ENCODE results near the gene AAGAB.
"Not testable (repeated sequence)": the region's sequence is repeated elsewhere in the genome, so short reads cannot be mapped to it uniquely, and the experiment has no call there.

Gene AAGAB, protein sequence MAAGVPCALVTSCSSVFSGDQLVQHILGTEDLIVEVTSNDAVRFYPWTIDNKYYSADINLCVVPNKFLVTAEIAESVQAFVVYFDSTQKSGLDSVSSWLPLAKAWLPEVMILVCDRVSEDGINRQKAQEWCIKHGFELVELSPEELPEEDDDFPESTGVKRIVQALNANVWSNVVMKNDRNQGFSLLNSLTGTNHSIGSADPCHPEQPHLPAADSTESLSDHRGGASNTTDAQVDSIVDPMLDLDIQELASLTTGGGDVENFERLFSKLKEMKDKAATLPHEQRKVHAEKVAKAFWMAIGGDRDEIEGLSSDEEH

DNA sequence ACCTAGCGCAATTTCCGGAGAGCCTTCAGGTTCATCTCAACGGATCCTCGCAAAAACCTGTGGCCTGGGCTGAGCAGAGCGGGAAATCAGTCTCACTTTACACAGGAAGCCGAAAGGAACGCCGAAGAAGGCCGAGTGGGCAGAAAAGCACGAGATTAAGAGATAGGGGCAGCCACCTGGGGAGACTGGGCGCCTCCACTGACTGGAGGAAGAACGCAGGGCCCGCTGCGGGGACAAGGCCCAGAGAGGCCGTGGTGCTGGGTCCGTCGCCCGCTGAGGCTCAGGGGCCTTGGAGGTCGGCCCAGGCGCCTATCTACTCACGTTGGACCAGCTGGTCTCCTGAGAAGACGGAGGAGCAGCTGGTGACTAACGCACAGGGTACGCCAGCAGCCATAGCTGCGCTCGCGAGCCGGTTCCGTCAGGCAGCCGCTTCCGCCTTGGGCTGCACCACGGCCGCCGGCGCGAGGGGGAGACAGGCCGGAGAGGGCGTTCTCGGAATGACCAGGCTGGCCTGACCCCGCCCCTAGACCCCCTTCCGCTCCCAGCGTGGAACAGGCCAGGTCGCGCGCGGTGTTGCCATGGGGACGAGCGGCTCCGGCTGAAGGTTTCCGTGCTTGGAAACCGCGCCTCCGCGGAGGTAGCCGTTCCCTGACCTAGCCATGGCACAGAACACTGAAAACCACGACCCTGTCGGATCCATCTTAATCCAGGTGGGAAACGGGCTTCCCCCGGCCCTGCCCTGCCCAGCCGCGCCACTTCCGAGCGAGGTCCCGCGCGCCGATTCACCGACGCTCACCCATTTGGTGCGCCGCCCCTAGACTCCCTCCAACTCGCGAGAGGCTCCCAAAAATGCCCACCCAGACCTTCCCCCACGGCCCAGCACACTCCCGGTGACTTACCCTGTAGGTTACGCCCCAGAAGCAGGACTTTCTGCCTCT, at the start of gene AAGAB, which contains the start of gene IQCH:
AAGAB (minus strand) TSS at position 424 of the 938 bp plus-strand sequence; CDS start at position 394, 30 bp downstream.
IQCH (plus strand) TSS at position 549 of the 938 bp plus-strand sequence; CDS start at position 660, 111 bp downstream.
- DNase-seq: peak; percentile 93 to 95

DNA sequence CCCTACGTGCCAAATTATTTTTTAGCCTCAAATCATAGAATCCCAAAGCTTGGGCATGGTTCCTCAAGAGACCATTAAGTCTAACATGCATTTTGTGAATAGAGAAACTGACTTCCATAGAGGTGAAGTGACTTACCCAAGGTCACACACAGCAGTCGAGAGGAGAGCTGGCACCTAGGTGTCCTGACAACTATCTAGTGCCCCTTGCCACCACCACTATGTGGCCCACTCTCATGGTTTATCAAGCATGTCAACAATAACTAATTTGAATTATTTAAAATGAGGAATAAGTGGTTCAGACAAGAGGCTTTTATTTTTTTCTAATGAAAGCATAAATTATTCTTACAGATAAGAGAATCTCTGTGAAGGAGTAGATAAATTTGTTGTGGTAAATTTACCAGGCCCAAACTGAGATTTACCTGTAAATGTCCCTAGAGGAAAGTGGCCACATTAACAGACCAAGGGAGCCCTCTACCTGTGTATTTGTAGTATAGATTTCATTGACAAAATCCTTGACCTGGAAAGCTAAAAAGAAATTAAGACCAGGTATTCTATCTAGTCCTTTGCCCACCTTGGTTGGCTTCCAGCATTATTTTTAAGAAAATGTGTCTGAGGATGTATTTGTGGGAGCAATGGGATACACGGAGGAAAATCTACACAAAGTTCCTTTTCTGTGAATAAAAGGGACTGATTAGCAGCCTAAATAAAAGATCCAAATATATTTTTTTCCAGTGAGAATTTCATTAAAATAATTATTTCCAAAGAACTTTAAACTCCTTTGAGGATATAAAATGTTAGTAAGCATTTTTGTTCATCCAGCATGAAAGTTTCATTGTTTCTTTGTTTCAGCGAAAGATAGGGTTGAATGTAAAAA, 49.3 kb upstream of the AAGAB start:
- peak; percentile 34 to 49 for DNase-seq

DNA sequence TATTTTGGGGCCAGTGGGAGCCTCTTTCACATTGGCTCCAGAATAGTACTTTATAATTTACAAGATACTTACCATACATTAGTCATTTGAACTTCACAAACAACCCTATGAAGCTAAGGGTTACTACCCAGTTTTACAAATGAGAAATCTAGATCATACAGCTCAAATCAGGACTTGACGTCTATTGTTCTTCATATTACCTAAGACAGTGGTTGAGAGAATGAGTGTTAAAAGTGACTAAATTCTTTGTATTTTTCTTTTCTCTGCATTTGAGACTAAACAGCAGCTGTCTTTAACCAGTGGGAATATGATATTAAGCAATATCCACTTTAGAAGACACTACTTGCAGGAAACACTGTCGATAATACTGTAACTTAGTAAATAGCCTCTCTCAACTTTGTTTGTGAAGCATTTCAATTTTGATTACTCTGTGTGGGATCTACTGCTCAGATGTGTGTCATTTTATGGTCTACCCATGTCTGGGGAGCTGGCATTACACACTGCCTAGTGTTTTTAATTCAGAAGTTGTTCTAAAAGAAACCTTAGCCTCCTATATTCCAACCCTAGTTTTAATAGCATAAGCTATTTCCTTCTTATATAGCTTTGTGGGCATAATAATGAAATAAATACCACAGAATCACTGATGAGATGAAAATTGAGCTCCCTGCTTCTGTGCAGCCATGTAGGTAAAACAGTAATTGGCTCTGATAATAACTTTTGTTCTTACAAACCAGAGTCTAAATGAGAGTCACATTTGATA, 46.0 kb upstream of the AAGAB start:
- DNase-seq: no peak

DNA sequence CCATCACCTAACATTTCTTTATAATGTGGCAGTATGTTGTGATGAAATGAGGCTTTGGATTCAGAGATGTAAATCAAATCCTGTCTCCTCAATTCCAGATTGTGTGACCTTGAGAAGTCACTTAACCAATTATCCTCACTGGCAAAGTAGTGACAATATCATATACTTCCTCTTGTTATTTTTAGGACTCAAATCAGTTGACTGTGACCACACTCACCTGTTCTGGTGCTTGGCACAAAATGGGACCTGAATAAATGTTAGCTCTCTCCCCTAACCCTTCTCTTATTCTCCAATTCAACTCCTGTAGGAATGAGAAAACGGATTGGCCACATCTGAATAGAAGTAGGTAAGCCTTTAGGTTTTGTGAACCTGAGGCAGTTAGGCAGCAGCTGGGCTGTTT, 42.2 kb upstream of the AAGAB start:
- no peak for DNase-seq

DNA sequence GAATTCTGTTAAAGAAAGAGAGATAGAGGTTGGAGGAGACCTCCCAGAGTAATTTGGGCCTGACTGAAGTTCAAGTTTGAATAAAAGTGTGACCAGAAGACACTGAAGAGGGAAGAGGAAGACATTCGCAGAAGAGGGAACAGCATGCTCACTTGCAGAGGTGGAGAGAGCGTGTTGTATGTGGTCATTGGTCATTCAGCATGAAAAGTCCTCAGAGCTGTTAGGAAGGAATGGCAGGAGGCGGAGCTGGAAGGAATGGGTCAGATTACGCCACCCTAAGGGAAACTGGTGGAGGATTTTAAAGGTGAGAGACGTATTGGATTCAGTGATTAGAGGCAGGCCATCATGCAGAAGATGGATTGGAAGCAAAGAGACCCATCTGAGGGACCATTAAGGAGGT, 41.7 kb upstream of the AAGAB start:
- no peak for DNase-seq

DNA sequence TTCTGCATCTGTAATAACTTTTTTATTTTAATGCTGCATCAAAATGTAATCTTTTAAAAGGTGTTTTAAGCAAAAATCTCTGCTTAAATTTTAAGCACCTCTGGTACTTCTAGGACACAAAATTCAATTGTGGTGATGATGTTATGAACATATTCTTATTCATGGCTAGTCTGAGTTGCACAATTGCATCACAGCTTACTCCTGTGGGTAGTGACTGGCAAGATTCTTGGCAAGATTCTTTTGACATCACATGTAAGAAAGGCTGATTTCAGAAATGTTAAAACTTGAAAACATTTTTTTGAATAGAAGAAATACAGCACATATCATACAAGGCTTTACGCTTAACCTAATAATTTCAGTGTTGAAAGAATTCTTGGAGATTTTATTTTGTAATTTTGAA, 35.9 kb upstream of the AAGAB start:
- no peak for DNase-seq

DNA sequence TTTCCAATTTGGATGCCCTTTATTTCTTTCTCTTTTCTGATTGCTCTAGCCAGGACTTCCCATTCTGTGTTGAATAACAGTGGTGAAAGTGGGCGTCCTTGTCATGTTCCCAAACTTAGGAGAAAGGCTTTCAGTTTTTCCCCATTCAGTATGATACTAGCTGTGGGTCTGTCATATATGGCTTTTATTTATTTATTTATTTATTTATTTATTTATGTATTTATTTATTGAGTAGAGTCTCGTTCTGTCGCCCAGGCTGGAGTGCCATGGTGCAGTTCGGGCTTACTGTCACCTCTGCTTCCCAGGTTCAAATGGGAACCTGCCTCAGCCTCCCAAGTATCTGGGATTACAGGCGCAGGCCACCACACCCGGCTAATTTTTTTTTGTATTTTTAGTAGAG, 31.9 kb upstream of the AAGAB start:
- DNase-seq: not testable (repeated sequence)

DNA sequence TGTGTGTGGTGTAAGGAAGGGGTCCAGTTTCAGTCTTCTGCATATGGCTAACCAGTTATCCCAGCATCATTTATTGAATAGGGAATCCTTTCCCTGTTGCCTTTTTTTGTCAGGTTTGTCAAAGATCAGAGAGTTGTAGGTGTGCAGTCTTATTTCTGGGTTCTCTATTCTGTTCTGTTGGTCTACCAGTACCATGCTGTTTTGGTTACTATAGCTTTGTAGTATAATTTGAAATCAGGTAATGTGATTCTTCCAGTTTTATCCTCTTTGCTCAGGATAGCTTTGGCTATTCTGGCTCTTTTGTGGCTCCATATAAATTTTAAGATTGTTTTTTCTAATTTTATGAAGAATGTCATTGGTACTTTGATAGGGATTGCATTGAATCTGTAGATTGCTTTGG, 31.2 kb upstream of the AAGAB start:
- DNase-seq: not testable (repeated sequence)

DNA sequence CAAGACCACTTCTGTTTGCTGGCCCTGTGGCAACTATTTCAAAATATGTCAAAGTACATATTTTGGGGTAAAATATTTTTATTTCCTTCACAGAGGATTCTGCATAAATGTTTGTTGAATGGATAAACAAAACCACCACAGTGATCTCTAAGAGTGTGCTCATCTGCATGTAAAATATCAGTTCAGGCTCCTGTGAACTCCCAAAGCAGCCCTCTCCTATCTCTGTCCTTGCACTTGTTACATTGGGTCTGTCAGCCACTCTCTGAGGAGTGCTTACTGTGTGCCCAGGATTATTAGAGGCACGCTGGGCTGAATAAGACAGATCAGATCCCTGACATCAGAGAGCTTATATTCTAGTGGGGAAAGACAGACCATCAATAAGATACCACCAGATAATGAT, 27.3 kb upstream of the AAGAB start:
- DNase-seq: no peak

DNA sequence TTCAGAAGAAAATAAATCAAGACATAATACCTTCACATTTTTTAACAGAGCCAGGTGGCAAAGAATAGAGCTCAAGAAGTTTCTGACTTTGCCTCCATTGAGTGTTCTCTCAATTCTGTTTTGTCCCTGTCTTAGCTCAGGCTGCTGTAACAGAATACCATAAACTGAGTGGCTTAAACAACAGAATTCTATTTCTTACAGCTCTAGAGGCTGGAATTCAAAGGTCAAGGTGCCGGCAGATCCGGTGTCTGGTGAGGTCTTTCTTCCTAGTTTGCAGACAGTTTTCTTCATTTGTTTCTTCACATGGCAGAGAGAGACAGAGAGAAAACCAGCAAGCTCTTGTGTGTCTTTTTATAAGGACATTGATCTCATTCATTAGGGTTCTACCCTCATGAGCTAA, 25.8 kb upstream of the AAGAB start:
- no peak for DNase-seq

DNA sequence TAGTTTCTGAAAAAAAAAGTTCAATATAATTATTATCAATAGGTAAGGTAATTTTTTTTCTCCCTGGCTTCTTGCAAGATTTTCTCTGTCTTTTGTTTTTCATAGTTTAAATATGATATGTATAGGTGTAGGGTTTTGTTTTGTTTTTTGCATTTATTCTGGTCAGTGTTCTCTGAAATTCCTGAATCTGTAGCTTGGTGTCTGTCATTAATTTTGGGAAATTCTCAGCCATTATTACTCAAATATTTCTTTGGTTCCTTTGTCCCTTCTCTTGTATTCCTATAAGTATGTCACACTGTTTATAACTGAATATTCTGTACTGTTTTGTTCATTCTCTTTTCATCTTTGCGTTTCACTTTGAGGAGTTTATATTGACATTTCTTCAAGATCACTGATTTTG, 22.2 kb upstream of the AAGAB start:
- no peak for DNase-seq

DNA sequence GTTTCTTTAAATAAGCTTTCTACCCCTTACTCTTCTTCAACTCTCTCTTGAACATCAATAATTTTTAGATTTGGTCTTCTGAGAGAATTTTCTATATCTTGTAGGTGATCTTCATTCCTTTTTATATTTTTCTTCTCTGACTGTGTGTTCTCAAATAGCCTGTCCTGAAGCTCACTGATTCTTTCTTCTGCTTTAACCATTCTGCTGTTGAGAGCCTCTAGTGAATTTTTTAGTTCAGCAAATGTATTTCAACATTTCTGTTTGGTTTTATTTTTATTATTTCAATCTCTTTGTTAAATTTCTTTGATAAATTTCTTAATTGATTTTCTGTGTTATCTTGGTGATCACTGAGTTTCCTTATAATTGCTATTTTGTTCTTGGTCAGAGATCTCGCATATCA, 19.8 kb upstream of the AAGAB start:
- no peak for DNase-seq

DNA sequence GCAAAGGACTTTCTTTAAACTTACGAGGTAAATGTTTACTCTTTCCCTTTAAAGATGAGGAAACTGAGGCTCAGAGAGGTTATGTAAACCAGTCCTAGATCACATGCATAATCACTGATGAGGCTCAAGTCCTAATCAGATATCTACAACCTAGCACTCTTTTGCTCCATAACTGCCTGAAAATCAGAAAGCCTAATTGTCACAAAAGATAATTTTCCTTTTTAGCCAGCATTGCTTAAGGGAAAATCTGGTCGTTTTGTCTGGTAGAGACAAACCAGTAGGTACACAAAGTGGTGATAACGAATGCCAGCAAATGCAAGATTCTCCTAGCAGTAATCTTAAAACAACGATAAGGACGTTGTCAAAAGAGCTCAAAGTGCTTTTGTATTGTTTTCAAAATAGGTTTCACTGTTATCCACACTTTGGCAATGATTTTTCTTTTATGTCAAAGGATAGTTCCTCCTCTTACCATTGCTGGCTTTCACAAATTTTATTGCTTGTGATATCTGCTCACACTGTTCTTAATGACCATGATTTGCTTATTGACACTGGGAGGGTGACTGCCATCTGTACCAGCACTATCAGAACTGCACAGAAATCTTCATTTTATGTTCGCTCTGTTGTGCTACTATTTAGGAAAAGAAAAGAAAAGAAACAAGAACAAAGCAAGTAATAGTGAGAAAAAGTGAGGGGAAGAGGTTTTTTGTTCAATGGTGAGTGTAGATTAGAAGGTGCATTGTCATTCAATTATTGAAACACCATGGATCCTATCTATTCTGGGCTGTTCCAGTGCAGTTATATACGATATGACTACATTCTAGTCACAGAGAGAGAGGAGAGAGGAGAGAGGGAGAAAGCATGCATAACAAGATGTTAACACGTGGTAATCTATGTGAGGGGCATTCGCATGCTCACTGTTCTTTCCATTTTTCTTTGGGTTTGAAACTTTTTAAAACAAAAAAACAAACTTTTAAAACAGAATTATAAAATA, 13.8 kb upstream of the AAGAB start:
- no peak for DNase-seq

DNA sequence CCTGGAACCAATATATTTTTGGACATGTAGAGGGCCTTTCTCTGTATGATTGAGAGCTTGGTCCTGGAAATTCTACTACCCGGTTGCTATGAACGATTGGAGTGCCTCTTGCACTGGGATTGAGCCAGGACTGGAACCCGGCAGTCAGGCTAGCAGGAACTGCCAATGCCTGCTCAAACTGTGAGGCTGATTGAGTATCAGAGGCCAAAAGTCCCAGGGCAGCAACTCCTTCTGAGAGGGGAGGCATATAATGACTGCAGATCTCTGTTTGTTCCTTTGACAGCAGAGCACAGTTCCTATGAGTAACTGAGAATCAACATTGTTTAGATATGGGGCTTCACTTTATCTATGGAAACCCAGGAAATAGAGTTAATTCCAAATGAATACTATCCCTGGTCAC, 13.0 kb upstream of the AAGAB start:
- DNase-seq: no peak

DNA sequence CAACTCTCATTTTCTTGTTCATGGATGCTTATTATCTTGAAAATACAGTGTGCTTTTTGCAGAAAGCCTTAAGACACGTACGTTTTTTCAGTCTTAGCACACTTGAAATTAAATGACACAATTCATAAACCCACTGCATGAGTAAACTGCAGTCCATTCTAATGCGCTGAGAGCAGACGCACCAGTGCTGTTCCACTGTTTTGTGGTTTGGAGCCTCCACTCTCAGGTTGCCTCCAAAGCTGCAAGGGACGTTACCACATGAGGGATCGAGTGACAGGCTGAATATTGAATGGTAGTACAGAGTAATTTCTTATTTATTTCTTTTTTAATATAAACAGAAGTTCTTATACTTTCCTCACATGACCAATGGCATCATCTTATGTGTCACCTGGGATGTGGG, 12.4 kb upstream of the AAGAB start:
- DNase-seq: no peak

DNA sequence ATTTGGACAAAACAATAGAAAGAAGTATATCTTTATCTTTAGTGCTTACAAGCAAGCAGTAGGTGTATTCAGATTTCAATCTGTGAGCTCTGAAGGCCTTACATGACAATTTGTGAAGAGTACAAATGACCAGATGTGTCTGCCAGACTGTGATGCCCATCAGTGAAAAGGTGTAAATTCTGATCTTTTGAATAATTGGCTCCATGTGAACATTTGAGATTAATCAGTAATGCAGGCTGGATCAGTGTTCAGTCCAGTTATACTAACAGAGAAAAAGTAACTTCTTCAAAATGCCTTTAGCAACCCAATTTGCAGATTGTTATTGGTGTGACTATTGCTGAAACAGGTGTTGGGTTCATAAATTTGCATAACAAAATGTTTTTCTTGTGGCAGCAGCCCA, 5.3 kb upstream of the AAGAB start:
- no peak for DNase-seq

DNA sequence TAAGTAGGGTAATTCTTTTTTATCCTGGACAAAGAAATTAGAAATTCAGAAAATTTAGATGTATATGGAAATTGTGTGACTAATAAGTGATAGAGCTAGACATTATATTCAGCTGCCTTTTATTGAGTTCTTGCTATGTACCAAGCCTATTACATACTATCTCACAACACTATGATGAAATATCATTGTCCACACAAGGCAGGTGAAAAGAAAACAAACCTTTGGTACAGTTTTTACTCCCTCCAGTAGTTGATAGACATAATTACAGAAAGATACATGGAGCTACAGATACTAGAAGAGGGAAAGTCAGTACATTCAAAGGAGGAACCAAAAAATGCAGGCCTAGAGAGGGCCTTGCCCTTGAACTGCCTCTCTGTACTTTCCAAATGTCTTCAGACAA, 4.9 kb upstream of the AAGAB start:
- no peak for DNase-seq

DNA sequence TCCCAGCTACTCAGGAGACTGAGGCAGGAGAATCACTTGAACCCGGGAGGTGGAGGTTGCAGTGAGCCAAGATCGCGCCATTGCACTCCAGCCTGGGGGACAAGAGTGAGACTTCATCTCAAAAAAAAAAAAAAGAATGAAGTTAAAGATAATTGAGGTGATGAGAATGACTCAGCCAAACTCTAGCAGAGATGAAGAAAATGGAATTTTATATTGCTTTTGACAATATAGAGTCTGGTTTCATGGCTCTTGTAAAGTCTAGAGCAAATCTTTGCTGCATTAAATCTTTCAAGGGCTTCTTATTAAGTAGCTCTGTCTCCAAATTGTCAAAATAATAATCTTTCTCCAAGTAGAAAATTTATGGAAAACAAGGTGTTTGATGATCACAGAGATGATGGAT, 4.0 kb upstream of the AAGAB start:
- not testable (repeated sequence) for DNase-seq

DNA sequence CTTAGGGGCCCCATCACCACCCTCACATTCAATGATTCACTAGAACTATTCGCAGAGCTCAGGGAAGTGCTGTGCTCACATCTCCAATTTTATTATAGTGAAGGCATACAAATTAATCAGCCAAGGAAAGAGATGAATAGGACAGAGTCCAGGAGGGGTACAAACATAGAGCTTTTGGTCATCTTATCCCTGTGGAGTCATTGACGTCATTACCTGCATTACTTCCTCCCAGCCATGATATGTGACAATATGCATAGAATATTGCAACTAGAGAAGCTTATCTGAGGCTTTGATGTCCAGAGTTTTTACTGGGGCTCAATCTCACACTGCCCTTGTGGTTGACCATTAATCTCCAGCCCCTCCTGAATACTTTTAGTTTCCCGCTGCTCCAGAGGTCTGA, 1.6 kb upstream of the AAGAB start:
- DNase-seq: no peak

DNA sequence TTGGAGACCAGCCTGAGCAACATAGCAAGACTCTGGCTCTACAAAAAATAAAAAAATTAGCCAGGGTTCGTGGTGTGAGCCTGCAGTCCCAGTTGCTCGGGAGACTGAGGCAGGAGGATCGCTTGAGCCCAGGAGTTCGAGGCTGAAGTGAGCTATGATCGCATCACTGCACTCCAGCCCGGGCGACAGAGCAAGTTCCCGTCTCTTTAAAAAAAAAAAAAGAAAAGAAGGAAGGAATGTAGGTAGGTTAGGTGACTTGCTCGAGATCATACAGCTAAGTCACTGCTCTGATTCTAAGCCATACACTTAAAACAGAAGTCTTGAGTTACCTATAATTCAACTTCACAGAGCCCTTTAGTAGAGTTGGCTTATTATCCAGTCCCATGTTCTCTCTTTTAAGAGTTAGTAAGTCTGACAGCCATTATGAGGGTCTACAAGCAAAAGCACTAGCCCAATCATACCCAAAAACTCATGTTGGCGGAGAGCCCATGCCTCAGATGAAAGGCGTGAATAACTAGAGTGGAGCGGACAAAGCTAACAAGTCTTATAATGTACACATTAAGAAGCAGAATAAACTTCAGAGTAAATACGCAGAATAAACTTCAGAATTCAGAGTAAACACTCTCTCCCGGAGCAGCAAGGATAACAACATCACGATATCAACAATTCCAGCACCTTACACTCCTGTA, 768 bp downstream of the AAGAB start:
- DNase-seq: no peak

Measured in NCI-H2081 (cell line).